MCF 10A (cell line): ENCODE data around the gene PXT1. TPM values are rescaled to one million over a fixed set of nuclear protein-coding genes. Genes with fewer than 3 reads are reported as not detected.

Experiments
- BruUV-seq: library from RNA; stranded (reverse); fragments of 400-500 nt; replicated peaks from 2 replicates; lab custom pipeline; 2021; lab: Mats Ljungman, UMichigan
- CTCF ChIA-PET: fragments of 300-600 bp; sonication (Branson Sonifier 250); formaldehyde crosslinking; extraction: SDS; loops from one replicate; lab custom pipeline; 2021; ENCODE audit warnings: antibody characterized with exemption, inconsistent platforms; lab: Yijun Ruan, JAX
- POLR2A ChIA-PET: fragments of 300-600, 350-650 bp; sonication (Branson Sonifier 250); formaldehyde crosslinking; extraction: SDS; loops from one replicate; lab custom pipeline; 2020; ENCODE audit warnings: antibody characterized with exemption, inconsistent platforms; lab: Yijun Ruan, JAX
- DNase-seq: peaks from one replicate; pipeline ENCODE4 v3.0.0-alpha.2; 2018; ENCODE audit not compliant: unreplicated experiment
- H3K27ac Mint-ChIP-seq: one replicate; pipeline ENCODE4 v1.8.0; 2022; ENCODE audit warnings: mild to moderate bottlenecking, low read depth, mixed read lengths; ENCODE audit not compliant: unreplicated experiment
- H3K27me3 Mint-ChIP-seq: one replicate; pipeline ENCODE4 v1.8.0; 2022; ENCODE audit warnings: mixed read lengths; ENCODE audit not compliant: insufficient read depth, unreplicated experiment
- H3K36me3 Mint-ChIP-seq: one replicate; pipeline ENCODE4 v1.8.0; 2022; ENCODE audit warnings: mild to moderate bottlenecking, moderate library complexity, mixed read lengths; ENCODE audit not compliant: insufficient read depth, unreplicated experiment
- H3K4me1 Mint-ChIP-seq: one replicate; pipeline ENCODE4 v1.8.0; 2022; ENCODE audit warnings: mixed read lengths; ENCODE audit not compliant: insufficient read depth, unreplicated experiment
- H3K4me3 Mint-ChIP-seq: one replicate; pipeline ENCODE4 v1.8.0; 2022; ENCODE audit warnings: mild to moderate bottlenecking, moderate library complexity, mixed read lengths; ENCODE audit not compliant: unreplicated experiment
- H3K9me3 Mint-ChIP-seq: one replicate; pipeline ENCODE4 v1.8.0; 2022; ENCODE audit warnings: mixed read lengths; ENCODE audit not compliant: unreplicated experiment
- intact Hi-C: fragments of 100-400 bp; cut with micrococcal nuclease; formaldehyde crosslinking; loops from 2 replicates; pipeline ENCODE4 v1.14.1; 2022
- total RNA-seq: library from RNA; stranded (reverse); gene quantifications from 2 replicates; pipeline ENCODE4 v1.2.3, GENCODE V29; 2022
- TF ChIP-seq, protein P1 (sequence below): fragments of 200-600 bp; IDR thresholded peaks from one replicate; pipeline ENCODE4 v1.8.0; 2022; ENCODE audit warnings: antibody characterized with exemption, mild to moderate bottlenecking; ENCODE audit not compliant: unreplicated experiment

The PXT1 gene
- total RNA-seq, 1 experiment from 2014 or later: not detected

DNA sequence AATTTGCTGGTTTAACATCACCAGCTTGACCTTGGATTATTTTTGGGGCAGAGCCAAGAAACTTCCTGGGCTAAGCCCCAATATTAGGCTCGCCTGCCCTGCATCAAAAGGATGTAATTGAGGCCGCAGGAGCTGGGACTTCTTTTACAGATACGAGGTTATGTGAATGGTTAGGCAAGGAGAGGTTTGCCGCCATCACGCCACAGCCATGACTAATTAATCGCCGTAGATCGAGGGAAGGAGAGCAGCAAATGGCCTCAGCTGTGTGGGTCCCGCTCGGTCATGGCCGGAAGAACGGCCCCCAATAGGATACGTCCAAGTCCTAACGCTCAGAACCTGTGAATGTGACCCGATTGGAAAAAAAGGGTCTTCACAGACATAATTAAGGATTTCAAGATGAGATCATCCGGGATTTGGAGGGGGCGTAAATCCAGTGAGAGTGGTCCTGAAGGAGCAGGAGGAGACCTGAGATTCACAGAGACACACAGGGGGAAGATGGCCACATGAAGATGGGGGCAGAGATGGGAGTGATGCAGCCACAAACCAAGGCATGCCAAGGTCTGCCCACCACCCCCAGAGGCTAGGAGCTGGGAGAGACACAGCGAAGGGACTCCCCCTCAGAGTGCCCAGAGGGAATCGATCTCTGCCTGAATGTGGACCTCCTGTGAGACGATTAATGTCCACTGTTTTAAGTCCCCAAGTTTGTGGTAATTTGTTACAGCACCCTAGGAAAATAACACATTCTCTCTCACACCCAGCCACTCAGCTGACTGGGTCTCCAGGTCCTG, 96.0 kb downstream of the PXT1 start:
- no peak for DNase-seq
- Mint-ChIP-seq H3K36me3 (no peaks in the 10 kb centered on the region), H3K27ac (no peak overlapping the region), H3K4me1 (peaks cover 6% of the 10 kb centered on the region), H3K27me3 (no peaks in the 10 kb centered on the region), H3K9me3 (no peaks in the 10 kb centered on the region), H3K4me3 (no peak overlapping the region)
- intact Hi-C loops: no loop called here
- CTCF ChIA-PET: interaction anchor here (1.0 to 1.8 kb wide), 2 partner anchors 14 to 44 kb away, joined by 3 to 6 read pairs; no protein-coding TSS in a partner anchor
- POLR2A ChIA-PET: no interaction called here
- TF ChIP-seq, protein P1, sequence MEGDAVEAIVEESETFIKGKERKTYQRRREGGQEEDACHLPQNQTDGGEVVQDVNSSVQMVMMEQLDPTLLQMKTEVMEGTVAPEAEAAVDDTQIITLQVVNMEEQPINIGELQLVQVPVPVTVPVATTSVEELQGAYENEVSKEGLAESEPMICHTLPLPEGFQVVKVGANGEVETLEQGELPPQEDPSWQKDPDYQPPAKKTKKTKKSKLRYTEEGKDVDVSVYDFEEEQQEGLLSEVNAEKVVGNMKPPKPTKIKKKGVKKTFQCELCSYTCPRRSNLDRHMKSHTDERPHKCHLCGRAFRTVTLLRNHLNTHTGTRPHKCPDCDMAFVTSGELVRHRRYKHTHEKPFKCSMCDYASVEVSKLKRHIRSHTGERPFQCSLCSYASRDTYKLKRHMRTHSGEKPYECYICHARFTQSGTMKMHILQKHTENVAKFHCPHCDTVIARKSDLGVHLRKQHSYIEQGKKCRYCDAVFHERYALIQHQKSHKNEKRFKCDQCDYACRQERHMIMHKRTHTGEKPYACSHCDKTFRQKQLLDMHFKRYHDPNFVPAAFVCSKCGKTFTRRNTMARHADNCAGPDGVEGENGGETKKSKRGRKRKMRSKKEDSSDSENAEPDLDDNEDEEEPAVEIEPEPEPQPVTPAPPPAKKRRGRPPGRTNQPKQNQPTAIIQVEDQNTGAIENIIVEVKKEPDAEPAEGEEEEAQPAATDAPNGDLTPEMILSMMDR: no peak
- BruUV-seq: no TSS peak

DNA sequence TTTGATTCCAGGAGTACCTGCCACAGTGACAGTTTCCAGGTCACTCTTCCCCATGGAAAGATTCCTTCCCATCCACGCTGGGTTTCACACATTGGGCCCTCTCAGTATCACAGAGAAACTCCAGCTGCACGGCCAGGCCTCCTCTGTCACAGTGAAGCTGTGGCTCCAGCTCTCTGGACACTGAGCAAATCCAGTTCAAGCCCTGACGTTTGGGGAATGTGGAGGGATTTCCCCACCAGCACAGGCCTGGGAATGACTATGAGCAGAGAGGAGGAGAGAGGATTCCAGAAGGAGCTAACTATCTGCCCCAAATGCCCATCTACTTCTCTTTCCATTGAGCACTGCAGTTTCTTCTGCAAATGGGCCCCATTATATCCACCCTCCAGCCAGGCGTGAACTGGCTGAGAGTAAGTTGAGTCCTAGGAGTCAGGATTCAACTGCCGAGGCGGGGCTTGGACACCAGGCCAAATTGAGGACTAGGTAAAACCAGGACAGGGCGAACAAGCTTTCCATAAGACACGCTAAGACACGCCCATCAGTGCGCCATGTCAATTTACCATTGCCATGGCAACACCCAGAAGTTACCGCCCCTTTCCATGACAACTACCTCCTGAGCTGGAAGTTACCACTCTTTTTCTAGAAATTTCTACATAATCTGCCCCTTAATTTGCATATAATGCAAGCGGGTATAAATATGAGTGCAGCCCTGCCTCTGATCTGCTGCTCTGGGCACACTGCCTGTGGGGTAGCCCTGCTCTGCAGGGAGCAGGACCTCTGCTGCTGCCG, 96.8 kb downstream of the PXT1 start:
- CTCF ChIA-PET: no interaction called here
- no peak overlapping the region for H3K4me3 Mint-ChIP-seq
- no peaks in the 10 kb centered on the region for H3K36me3 Mint-ChIP-seq
- H3K27me3 Mint-ChIP-seq: peaks cover under 1% of the 10 kb centered on the region
- intact Hi-C loops: no loop called here
- DNase-seq: no peak
- peaks cover 6% of the 10 kb centered on the region for H3K4me1 Mint-ChIP-seq
- TF ChIP-seq, protein P1: no peak
- POLR2A ChIA-PET: interaction anchor here (0.7 kb wide), 1 partner anchor 128 kb away, joined by 4 read pairs; no protein-coding TSS in a partner anchor
- H3K27ac Mint-ChIP-seq: no peak overlapping the region
- BruUV-seq: no TSS peak
- no peaks in the 10 kb centered on the region for H3K9me3 Mint-ChIP-seq

DNA sequence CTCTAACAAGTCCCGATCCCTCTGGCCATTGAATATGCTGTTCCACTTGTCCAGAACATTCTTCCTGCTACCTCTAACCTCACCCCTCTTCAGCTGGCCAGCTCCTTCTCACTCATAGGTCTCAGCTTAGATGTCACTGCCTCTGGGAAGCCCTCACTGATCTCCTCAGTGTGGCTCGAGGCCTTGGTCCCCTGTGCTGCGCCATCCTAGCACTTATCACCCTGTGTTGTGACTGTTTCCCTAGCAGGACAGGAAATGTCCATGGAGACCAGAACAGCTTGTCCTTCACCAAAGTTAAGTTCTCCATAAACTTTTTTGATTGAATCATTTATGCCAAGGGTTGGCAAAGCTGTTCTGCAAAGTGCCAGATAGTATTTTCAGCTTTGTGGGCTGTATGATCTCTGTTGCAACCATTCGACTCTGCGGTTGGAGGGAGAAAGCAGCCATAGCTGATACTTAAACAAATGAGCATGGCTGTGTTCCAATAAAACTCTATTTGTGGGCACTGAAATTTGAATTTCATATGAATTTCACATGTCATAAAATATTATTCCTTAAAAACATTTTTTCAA, 99.5 kb downstream of the PXT1 start:
- BruUV-seq: no TSS peak
- TF ChIP-seq, protein P1: no peak
- no peak overlapping the region for H3K27ac Mint-ChIP-seq
- POLR2A ChIA-PET: interaction anchor here (0.6 kb wide), 1 partner anchor 19 kb away, joined by 3 read pairs; no protein-coding TSS in a partner anchor
- intact Hi-C loops: no loop called here
- no peaks in the 10 kb centered on the region for H3K36me3 Mint-ChIP-seq
- H3K27me3 Mint-ChIP-seq: peaks cover 27% of the 10 kb centered on the region
- H3K9me3 Mint-ChIP-seq: no peaks in the 10 kb centered on the region
- no peak overlapping the region for H3K4me3 Mint-ChIP-seq
- H3K4me1 Mint-ChIP-seq: no peaks in the 10 kb centered on the region
- DNase-seq: no peak
- CTCF ChIA-PET: interaction anchor here (0.5 to 3.3 kb wide), 3 partner anchors 15 to 38 kb away, joined by 3 to 29 read pairs (median 7); no protein-coding TSS in a partner anchor
